Right atrium auricular region (tissue), 2 donors: ENCODE measurements around the gene PIP4P1. TPM values are rescaled to one million over a fixed set of nuclear protein-coding genes. Genes with fewer than 3 reads are reported as not detected.

Source experiments
- DNase-seq: peaks from one replicate; pipeline ENCODE4 v3.0.0-alpha.2; 2019; ENCODE audit warnings: low spot score
- H3K27ac ChIP-seq, 2 donors: fragments of 200-600 bp; sonication (generic); 1 replicate in 1 of 2; 2 replicates in 1 of 2; pipeline ENCODE4 v1.5.1; 2016 to 2019
- H3K27me3 ChIP-seq, 2 donors: fragments of 200-600 bp; sonication (generic); one replicate each; pipeline versions ENCODE4 v1.5.1 to v1.6.0; 2017 to 2019
- H3K36me3 ChIP-seq: fragments of 200-600 bp; sonication (generic); one replicate; pipeline ENCODE4 v1.5.1; 2016
- H3K4me1 ChIP-seq, 2 donors: fragments of 200-600 bp; sonication (generic); one replicate each; pipeline versions ENCODE4 v1.5.1 to v1.6.0; 2017 to 2019
- H3K4me3 ChIP-seq, 2 donors: fragments of 200-600 bp; sonication (generic); 1 replicate in 1 of 2; 2 replicates in 1 of 2; pipeline ENCODE4 v1.5.1; 2017 to 2019; ENCODE audit warnings: mild to moderate bottlenecking in 1 of 2, moderate library complexity in 1 of 2
- H3K9me3 ChIP-seq, 2 donors: fragments of 200-600 bp; sonication (generic); one replicate each; pipeline ENCODE4 v1.5.1; 2019
- CTCF ChIP-seq, 2 donors: fragments of 200-600 bp; sonication (generic); IDR thresholded peaks; one replicate each; pipeline ENCODE4 v1.5.1; 2019; ENCODE audit warnings: antibody characterized with exemption in 2 of 2
- total RNA-seq, 2 donors: library from RNA; depleted of rRNA; stranded (reverse); fragments of >200 nt; gene quantifications; one replicate each; pipeline ENCODE4 v1.1.0, GENCODE V29; 2016

The PIP4P1 gene
- total RNA-seq, 2 donors from 2014 or later, result 9.8 to 13.3 TPM

GRCh38 chr14:20428010-20428365 is 33.2 kb downstream of the PIP4P1 start:
- Histone ChIP-seq H3K36me3 (no peaks in the 10 kb centered on the region), H3K27ac (no peak overlapping the region), H3K27me3 (no peaks in the 10 kb centered on the region), H3K4me1 (peaks cover 0 to 9% of the 10 kb centered on the region in 2 donors), H3K9me3 (no peaks in the 10 kb centered on the region), H3K4me3 (no peak overlapping the region)
- no peak for DNase-seq
- TF ChIP-seq CTCF (IDR thresholded peaks at IDR 0.05), result no peak

DNA sequence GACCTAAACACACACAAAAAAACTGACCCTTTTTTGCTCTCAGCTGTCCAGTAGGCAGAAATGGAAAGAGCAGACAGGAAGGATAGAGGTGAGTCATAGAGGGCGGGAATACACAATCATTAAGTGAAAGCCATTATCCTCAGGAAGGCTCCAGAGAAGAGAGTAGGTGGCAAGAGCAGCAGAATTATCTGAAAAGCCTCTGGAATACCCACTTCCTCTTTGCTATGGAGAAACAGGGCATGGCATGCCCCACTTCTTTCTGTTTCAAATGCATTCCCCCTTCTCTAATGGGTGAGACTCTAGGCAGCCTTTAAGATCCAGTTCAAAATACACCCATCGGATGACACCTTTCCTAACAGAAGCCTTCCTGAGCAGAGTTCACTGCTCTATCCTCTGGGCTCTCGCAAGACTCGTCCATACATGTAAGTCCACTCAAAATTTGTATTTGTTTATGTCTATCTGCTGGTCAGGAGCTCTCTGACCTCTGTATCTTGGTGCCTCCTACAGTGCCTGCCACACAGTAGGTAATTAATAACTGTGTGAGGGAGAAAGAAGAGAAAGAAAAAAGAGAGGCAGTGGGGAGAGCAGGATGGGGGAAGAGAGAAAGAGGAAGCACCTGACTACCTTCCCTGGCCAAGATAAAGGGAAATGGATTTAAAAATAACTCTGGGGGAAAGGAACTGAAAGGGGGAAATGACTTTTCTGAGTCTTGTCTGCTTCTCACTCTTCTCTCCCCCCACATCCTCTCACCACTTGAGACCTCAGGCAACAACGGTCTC is 33.8 kb downstream of the PIP4P1 start:
- Histone ChIP-seq H3K9me3 (no peaks in the 10 kb centered on the region), H3K4me3 (no peak overlapping the region), H3K36me3 (no peaks in the 10 kb centered on the region), H3K4me1 (peaks cover 0 to 9% of the 10 kb centered on the region in 2 donors), H3K27ac (no peak overlapping the region), H3K27me3 (no peaks in the 10 kb centered on the region)
- no peak for DNase-seq
- TF ChIP-seq CTCF (IDR thresholded peaks at IDR 0.05), result no peak

GRCh38 chr14:20424851-20425250 is 36.4 kb downstream of the PIP4P1 start:
- DNase-seq, result no peak
- Histone ChIP-seq H3K4me3 (no peak overlapping the region), H3K4me1 (peaks cover 0 to 2% of the 10 kb centered on the region in 2 donors), H3K9me3 (no peaks in the 10 kb centered on the region), H3K36me3 (no peaks in the 10 kb centered on the region), H3K27ac (no peak overlapping the region), H3K27me3 (no peaks in the 10 kb centered on the region)
- TF ChIP-seq CTCF (IDR thresholded peaks at IDR 0.05), result no peak

GRCh38 chr14:20422886-20423285 is 38.3 kb downstream of the PIP4P1 start:
- H3K36me3 ChIP-seq, result no peaks in the 10 kb centered on the region
- TF ChIP-seq CTCF (IDR thresholded peaks at IDR 0.05), result no peak
- no peak overlapping the region for H3K27ac ChIP-seq
- H3K4me1 ChIP-seq, result no peaks in the 10 kb centered on the region
- no peak overlapping the region for H3K4me3 ChIP-seq
- H3K9me3 ChIP-seq, result no peaks in the 10 kb centered on the region
- no peak for DNase-seq
- H3K27me3 ChIP-seq, result no peaks in the 10 kb centered on the region

GRCh38 chr14:20421267-20421666 is 40.0 kb downstream of the PIP4P1 start:
- H3K9me3 ChIP-seq, result no peaks in the 10 kb centered on the region
- H3K4me3 ChIP-seq, result no peak overlapping the region
- TF ChIP-seq CTCF (IDR thresholded peaks at IDR 0.05), result no peak
- H3K27ac ChIP-seq, result no peak overlapping the region
- DNase-seq, result no peak
- H3K36me3 ChIP-seq, result no peaks in the 10 kb centered on the region
- no peaks in the 10 kb centered on the region for H3K4me1 ChIP-seq
- H3K27me3 ChIP-seq, result no peaks in the 10 kb centered on the region

DNA sequence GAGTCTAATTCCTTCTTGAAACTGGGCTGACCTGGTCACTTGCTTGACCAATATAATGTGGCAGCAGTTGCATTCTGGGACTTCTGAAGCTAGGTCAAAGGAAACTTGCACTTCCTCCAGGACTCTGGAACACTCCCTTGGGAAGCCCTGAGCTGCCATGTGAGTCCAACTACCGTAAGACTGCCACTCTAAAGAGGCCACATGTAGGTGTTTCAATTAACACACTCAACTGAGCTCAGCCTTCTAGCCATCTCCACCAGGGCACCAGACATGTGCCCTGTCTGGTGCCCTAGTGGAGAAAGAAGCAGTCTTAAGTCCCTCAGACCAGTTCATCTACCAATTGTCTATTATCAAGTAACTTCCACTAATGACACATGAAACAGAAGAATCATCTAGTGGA is 41.8 kb downstream of the PIP4P1 start:
- no peaks in the 10 kb centered on the region for H3K27me3 ChIP-seq
- no peak overlapping the region for H3K4me3 ChIP-seq
- no peak for TF ChIP-seq CTCF (IDR thresholded peaks at IDR 0.05)
- no peaks in the 10 kb centered on the region for H3K4me1 ChIP-seq
- H3K36me3 ChIP-seq, result no peaks in the 10 kb centered on the region
- H3K27ac ChIP-seq, result no peak overlapping the region
- DNase-seq, result no peak
- no peaks in the 10 kb centered on the region for H3K9me3 ChIP-seq
